Suprapubic skin (tissue), 4 donors: ENCODE data around the gene SMAD7.

Experiments used
- EP300 ChIP-seq: sonication (generic); formaldehyde crosslinking; IDR thresholded peaks from one replicate; pipeline ENCODE4 v1.6.1; 2017; ENCODE audit warnings: antibody characterized with exemption
- POLR2A ChIP-seq, 2 donors: fragments of 450-650 bp; IDR thresholded peaks; one replicate each; pipeline ENCODE4 v1.6.1; 2017; ENCODE audit warnings: antibody characterized with exemption in 2 of 2, mild to moderate bottlenecking in 2 of 2, moderate library complexity in 2 of 2
- POLR2AphosphoS5 ChIP-seq, 3 donors: sonication (generic); formaldehyde crosslinking; IDR thresholded peaks; one replicate each; pipeline ENCODE4 v1.6.1; 2017; ENCODE audit warnings: antibody characterized with exemption in 3 of 3
- TF ChIP-seq, protein P1 (sequence below), 2 donors: fragments of 200-600 bp in 1 of 2; fragments of 450-650 bp in 1 of 2; sonication (generic) in 1 of 2; IDR thresholded peaks; one replicate each; pipeline ENCODE4 v1.5.1; 2016 to 2019; ENCODE audit warnings: antibody characterized with exemption in 2 of 2, mild to moderate bottlenecking in 1 of 2, moderate library complexity in 1 of 2

GRCh38 chr18:48979944-48980890 lies 29.5 kb upstream of the SMAD7 start:
- TF ChIP-seq, protein P1, sequence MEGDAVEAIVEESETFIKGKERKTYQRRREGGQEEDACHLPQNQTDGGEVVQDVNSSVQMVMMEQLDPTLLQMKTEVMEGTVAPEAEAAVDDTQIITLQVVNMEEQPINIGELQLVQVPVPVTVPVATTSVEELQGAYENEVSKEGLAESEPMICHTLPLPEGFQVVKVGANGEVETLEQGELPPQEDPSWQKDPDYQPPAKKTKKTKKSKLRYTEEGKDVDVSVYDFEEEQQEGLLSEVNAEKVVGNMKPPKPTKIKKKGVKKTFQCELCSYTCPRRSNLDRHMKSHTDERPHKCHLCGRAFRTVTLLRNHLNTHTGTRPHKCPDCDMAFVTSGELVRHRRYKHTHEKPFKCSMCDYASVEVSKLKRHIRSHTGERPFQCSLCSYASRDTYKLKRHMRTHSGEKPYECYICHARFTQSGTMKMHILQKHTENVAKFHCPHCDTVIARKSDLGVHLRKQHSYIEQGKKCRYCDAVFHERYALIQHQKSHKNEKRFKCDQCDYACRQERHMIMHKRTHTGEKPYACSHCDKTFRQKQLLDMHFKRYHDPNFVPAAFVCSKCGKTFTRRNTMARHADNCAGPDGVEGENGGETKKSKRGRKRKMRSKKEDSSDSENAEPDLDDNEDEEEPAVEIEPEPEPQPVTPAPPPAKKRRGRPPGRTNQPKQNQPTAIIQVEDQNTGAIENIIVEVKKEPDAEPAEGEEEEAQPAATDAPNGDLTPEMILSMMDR (IDR thresholded peaks at IDR 0.05), result no peak
- TF ChIP-seq EP300 (no peak), POLR2AphosphoS5 (IDR thresholded peaks at IDR 0.05) (no peak), POLR2A (IDR thresholded peaks at IDR 0.05) (no peak)
